HG02943 (cell line): Measurements from ENCODE around the gene LITAFD.
"Not testable (repeated sequence)": the region's sequence is repeated elsewhere in the genome, so short reads cannot be mapped to it uniquely, and the experiment has no call there.

Experiments used
- ATAC-seq: cut with Tn5 transposase; IDR thresholded peaks from one replicate; pipeline ENCODE4 v1.9.1; 2021; ENCODE audit warnings: mild to moderate bottlenecking, low read depth, moderate library complexity; ENCODE audit not compliant: unreplicated experiment

Gene LITAFD

GRCh38 chr16:8882041-8882617, at the start of gene LITAFD:
Gene LITAFD, plus strand, starts transcription at chr16:8882351. Its CDS starts 2,005 bp downstream, at chr16:8884356.
- no peak for ATAC-seq

- no peak for ATAC-seq
Observed at GRCh38 chr16:8832717-8833105, 49.4 kb upstream of the LITAFD start.

GRCh38 chr16:8836797-8837196, 45.4 kb upstream of the LITAFD start:
- ATAC-seq, result not testable (repeated sequence)

- ATAC-seq, result not testable (repeated sequence)
Observed at GRCh38 chr16:8837594-8837993, 44.6 kb upstream of the LITAFD start.

- ATAC-seq, result not testable (repeated sequence)
Observed at GRCh38 chr16:8842016-8842415, 40.1 kb upstream of the LITAFD start.

DNA sequence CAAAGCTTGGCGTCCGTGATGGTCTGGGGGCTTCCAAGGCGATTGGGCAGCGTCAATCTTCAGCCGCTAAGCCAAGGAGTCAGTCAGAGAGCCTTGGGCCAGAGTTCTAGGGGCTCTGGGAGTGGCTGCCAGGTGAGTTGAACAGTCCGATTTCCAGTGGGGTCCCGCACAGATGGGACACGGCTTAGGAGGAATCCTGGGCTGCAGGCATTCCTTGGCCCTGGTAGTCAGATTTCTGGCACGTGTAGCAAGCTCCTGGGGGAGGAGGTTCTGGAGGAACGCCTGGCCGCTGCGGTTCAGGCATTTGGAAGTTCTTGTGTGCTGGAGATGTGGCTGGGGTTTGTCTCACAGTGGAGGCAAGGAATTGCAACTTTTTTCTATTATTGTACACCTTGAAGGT, 38.9 kb upstream of the LITAFD start:
- ATAC-seq, result not testable (repeated sequence)

DNA sequence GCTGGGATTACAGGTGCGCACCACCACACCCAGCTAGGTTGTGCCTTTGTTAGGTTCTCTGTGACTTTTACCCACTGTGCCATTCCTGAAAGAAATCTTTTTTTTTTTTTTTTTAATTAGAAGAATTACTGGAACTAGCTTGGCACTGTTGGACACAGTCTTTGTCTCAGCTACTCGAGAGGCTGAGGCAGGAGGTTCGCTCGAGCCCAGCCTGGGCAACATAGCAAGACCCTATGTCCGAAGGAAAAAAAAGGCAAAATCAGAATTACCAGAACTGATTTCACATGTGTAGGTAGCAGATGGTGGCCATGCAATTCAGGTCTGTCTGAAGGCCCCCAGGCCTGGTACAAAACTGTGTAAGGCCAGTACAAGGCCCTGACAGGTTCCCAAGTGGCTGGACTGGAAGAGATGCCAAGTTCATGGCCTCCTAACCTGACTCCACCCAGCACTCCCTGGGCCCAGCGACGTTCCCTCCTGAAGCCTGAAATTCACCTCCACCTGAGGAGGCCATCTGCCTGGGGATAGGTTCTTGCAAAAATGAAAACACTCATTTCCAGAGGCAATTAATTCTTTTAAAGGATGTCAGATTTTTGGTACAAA, 36.4 kb upstream of the LITAFD start:
- ATAC-seq, result no peak

DNA sequence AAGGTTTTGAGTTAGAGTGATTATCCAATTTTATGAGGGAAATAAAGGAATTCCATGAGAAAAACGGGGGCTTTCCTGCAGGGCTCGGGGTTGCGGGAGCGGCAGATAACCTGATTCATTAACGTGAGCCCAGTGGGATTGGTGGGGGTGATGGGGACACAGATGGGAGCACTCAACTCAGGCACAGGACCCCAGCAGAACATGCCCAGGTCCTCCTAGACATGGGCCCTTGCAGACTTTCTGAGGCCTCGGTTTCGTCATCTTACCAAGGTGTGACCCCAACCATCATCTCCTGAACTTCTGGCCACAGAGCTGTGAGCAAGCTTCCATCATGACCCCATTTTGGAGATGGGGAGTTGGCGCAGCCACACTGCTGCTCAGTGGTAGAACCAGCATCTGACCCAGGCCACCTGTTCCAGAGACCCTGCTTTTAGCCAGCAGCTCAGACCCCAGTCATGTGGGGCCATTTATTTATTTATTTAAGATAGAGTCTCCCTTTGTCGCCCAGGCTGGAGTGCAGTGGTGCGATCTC, 35.7 kb upstream of the LITAFD start:
- ATAC-seq, result no peak

GRCh38 chr16:8847145-8847544, 35.0 kb upstream of the LITAFD start:
- no peak for ATAC-seq

DNA sequence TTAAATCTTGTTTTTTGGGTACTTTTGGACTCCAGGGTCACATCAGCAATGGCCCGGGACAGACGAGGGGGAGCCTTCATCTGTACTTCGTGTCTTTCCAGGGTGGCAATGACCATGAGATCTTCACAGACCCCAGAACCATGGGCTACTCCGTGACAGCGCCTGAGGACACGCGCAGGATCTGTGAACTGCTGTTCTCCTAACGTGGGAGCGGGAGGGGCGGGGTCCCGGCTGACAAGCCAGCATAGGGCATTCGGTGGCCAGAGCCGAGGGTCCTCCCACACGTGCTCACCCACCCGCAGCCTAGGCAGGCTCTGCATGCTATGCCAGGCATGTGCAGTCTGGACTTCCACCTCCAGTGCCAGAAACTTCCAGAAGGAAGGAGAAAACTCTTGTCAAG, 34.5 kb upstream of the LITAFD start:
- ATAC-seq, result no peak

- ATAC-seq, result no peak
Observed at GRCh38 chr16:8848231-8848938, 33.8 kb upstream of the LITAFD start.

DNA sequence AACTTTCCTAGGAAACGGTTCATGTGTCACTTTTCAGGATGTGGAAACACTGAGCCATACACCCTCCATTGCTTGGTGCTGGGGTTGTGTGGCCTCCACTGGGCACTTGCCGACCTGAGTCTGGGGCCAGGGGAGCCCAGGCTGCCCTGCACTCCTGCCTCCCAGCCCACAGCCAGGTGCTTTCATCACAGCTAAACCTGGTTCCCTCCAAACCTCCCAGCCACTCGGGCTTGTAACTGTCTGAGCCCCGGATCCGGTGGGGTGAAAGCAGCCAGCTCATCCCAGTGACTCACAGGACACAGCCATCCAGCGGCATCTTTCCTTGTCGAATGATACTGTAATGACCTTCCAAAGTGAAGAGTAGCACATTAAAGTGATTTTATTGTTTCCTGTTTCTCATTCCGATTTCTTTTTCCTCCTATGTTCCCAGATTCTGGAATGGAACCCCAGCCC, 33.2 kb upstream of the LITAFD start:
- no peak for ATAC-seq

DNA sequence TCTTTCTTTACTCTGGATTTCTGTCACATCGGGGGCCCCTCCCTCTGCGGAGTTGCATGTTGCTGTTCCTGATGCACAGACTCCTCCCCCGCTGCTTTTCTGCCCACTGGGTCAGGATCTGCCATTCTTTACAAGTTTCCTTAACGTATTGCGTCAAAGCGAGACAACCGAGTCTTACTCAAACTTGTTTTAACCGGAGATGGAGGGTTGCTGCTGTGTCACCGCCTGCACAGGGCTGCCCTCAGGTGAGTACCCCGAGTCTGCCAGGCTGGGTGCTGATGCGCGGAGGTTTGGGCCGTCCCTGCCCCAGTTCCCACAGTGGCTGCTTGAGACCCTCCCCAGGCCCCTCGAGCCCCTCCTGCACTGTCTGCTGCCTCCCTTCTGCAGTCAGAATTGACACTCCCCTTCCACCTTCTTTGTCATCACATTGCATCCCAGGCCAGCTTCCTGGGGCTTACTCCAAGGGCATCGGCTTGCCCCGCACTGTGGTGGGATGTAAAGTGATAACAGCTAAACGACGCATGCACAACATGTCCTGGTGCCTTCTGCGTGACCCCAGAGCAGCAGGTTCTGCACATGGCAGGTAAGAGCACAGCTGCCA, 32.6 kb upstream of the LITAFD start:
- ATAC-seq, result no peak

GRCh38 chr16:8850279-8850885, 31.8 kb upstream of the LITAFD start:
- ATAC-seq, result no peak

GRCh38 chr16:8851761-8852403, 30.3 kb upstream of the LITAFD start:
- ATAC-seq, result no peak

DNA sequence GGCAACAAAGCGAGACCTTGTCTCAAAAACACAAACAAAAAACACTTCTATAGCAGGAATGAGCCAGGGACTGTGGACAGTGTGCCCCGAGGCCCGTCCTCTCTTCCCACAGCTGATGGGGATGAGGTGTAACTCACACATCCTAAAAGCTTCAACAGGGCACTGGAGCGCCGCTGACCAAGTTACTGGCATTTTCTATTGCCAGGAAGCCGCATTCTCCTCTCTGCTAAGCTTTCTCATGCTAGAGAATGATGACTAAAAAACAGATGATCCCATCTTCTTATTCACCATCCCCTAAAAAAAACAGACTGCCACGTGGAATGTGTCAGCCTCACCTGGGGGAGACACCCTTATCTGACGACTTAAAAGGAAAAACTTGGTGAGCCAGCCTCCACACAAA, 29.6 kb upstream of the LITAFD start:
- no peak for ATAC-seq

DNA sequence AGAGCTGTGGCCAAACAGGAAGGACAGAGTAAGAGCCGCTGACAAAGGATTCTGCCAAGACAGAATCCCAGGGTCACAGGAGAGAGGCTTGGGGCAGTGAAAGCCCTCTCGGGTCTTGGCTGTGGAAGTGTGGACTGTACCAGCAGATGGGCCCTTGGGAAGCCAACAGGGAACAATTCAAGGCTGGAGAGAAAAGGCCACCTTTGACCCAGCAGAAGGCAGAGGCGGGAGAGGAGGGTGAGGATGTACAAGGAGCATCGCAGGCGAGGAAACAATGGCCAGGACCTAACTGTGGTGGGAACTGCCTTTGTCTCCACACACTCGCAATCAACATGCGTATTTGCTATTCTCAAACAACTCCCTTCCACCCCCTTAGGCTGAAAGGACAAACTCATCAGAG, 29.0 kb upstream of the LITAFD start:
- ATAC-seq, result no peak

- ATAC-seq, result no peak
Observed at GRCh38 chr16:8853611-8854010, 28.5 kb upstream of the LITAFD start.

- ATAC-seq, result no peak
Observed at GRCh38 chr16:8854298-8854948, 27.7 kb upstream of the LITAFD start.
